HG02970 (cell line): ENCODE results near the gene KNL1.
"Not testable (repeated sequence)": the region's sequence is repeated elsewhere in the genome, so short reads cannot be mapped to it uniquely, and the experiment has no call there.

Experiments
- ATAC-seq: cut with Tn5 transposase; IDR thresholded peaks from one replicate; pipeline ENCODE4 v1.9.1; 2021; ENCODE audit warnings: mild to moderate bottlenecking, moderate library complexity, moderate number of reproducible peaks; ENCODE audit not compliant: unreplicated experiment, low FRiP score

KNL1 gene

GRCh38 chr15:40593588-40594428 is at the start of gene KNL1:
KNL1 (plus strand) TSS chr15:40594249; CDS start chr15:40602932, 8,683 bp downstream.
- peak; percentile 76 for ATAC-seq

- no peak for ATAC-seq
These were observed 48.6 kb upstream of the KNL1 start for GRCh38 chr15:40545457-40545856.

- no peak for ATAC-seq
These were observed 45.4 kb upstream of the KNL1 start for GRCh38 chr15:40548610-40549009.

- ATAC-seq = no peak
These were observed 44.2 kb upstream of the KNL1 start for GRCh38 chr15:40549894-40550293.

GRCh38 chr15:40550341-40551037 is 43.6 kb upstream of the KNL1 start:
- ATAC-seq = no peak

GRCh38 chr15:40554161-40554525 is 39.9 kb upstream of the KNL1 start:
- no peak for ATAC-seq

- no peak for ATAC-seq
These were observed 38.2 kb upstream of the KNL1 start for GRCh38 chr15:40555876-40556275.

GRCh38 chr15:40558952-40559742 is 34.9 kb upstream of the KNL1 start:
- ATAC-seq = no peak

- no peak for ATAC-seq
These were observed 31.4 kb upstream of the KNL1 start for GRCh38 chr15:40562691-40563090.

GRCh38 chr15:40563426-40563825 is 30.6 kb upstream of the KNL1 start:
- ATAC-seq = no peak

- ATAC-seq = peak; percentile 88
These were observed 29.3 kb upstream of the KNL1 start, which contains the start of gene CCDC32 for GRCh38 chr15:40564591-40565332. CCDC32 (minus strand) TSS chr15:40565042; CDS start chr15:40563015, 2,027 bp downstream.

- no peak for ATAC-seq
These were observed 28.5 kb upstream of the KNL1 start for GRCh38 chr15:40565333-40566238.

GRCh38 chr15:40567111-40567510 is 26.9 kb upstream of the KNL1 start:
- no peak for ATAC-seq

GRCh38 chr15:40569129-40569953 is 24.7 kb upstream of the KNL1 start, which contains the start of gene RPUSD2:
RPUSD2 (plus strand) TSS chr15:40569299; CDS start chr15:40569338, 39 bp downstream.
- ATAC-seq = peak; percentile 53

- no peak for ATAC-seq
These were observed 18.9 kb upstream of the KNL1 start for GRCh38 chr15:40575113-40575512.

GRCh38 chr15:40576914-40577313 is 17.1 kb upstream of the KNL1 start:
- ATAC-seq = not testable (repeated sequence)

- ATAC-seq = no peak
These were observed 15.2 kb upstream of the KNL1 start for GRCh38 chr15:40578892-40579291.

- not testable (repeated sequence) for ATAC-seq
These were observed 12.3 kb upstream of the KNL1 start for GRCh38 chr15:40581796-40582195.
